Measurements from ENCODE around the gene CLASRP.

The CLASRP gene

DNA sequence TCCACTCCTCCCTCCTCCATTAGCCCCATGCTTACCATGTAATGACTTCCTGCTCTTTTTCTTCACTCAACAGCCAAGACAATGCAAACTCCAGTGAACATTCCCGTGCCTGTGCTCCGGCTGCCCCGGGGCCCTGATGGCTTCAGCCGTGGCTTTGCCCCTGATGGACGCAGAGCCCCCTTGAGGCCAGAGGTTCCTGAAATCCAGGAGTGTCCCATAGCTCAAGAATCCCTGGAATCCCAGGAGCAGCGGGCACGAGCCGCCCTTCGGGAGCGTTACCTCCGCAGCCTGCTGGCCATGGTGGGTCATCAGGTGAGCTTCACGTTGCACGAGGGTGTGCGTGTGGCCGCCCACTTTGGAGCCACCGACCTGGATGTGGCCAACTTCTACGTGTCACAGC, 51.2 kb downstream of the CLASRP start:
- no peak for DNase-seq (ENCODE audit: insufficient read length, low spot score)
- no peak for FAIRE-seq
- TF ChIP-seq, protein P1, sequence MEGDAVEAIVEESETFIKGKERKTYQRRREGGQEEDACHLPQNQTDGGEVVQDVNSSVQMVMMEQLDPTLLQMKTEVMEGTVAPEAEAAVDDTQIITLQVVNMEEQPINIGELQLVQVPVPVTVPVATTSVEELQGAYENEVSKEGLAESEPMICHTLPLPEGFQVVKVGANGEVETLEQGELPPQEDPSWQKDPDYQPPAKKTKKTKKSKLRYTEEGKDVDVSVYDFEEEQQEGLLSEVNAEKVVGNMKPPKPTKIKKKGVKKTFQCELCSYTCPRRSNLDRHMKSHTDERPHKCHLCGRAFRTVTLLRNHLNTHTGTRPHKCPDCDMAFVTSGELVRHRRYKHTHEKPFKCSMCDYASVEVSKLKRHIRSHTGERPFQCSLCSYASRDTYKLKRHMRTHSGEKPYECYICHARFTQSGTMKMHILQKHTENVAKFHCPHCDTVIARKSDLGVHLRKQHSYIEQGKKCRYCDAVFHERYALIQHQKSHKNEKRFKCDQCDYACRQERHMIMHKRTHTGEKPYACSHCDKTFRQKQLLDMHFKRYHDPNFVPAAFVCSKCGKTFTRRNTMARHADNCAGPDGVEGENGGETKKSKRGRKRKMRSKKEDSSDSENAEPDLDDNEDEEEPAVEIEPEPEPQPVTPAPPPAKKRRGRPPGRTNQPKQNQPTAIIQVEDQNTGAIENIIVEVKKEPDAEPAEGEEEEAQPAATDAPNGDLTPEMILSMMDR (IDR thresholded peaks at IDR 0.05; ENCODE audit: insufficient read depth, missing control alignments): no peak

- DNase-seq (ENCODE audit: insufficient read length, low spot score) (no peak), FAIRE-seq (no peak)
- TF ChIP-seq, protein P1 (IDR thresholded peaks at IDR 0.05; ENCODE audit: insufficient read depth, missing control alignments): no peak
Observed at GRCh38 chr19:45090606-45091005, 51.8 kb downstream of the CLASRP start.

DNA sequence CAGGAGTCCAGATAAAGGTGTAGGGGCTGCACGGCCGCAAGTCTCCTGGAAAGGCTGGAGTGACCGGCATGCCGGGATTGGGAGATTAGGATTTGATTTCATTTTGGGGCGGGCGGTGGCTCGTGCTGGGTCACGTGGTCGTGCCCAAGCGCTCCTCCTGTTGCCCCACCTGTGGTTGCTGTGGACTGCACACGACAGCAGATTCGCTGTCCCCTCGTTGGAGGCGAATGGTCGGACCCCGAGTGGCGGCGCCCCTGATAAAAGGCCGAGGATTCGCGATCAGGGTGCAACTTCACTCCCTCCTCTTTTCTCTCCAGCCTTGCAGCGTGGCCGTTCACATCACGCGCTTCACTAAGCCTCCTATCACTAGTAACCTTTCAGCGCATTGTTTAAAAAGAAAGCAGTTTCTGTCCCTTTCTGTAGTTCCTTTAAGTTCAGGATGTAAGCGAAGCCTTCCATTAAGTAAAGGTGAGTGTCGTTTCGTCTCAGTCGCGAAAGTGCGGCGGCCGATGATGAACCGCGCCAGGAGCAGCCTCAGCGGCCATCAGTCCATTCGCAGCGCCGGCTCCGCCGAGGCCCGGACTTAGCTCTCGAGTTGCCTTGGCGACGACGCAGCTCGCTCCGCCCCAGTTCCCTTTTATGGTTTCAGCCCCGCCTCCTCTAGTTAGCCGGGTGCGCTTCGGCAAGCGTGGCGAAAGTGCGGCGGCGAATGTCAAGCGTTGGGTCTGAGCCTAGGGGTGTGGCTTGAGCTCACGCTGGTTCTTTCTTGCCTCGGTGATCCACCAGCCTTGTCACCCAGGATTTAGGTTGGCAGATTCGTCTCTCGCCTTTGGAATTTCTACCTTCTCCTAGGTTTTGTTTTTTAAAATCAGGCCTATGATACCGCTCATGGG, 52.4 kb downstream of the CLASRP start:
- peak; percentile 46 for FAIRE-seq
- peak; percentile 88 for DNase-seq (ENCODE audit: insufficient read length, low spot score)
- TF ChIP-seq, protein P1 (IDR thresholded peaks at IDR 0.05; ENCODE audit: insufficient read depth, missing control alignments): no peak

DNA sequence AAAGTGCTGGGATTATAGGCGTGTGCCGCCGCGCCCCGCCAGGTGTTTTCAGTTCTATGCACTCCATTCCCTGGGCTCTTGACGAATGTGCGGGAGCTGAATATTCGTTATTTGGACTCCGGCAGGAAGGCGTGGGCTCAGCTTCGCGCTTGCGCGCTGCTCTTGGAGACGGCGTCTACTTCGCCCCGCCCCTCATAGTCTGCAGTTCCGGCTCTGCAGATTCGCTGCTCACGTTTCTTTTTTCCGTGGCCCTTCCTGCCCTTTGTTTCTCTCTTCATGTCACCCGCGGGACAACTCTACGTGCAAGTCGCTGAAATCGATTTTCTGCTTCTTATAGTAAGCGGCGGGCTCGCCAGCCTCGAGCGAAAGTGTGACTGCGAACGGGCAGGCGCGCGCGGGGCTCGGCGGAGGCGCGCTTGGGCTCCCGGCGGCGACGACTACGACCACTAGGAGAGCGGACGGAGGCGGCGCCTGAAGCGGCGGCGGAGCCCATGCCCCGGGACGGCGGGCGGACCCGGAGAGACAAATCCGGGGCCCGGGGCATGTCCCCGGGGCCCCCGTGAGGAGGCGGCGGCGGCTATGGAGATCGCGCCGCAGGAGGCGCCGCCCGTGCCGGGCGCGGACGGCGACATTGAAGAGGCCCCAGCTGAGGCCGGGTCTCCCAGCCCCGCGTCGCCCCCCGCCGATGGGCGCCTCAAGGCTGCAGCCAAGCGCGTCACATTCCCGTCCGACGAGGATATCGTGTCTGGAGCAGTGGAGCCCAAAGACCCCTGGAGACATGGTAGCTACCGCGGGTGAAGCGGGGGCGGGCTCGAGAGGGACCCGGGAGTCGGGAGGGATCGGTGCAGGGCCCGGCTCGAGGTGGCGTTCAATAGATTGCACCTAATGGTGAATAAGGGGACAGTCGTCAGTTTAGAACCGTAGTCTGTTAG, 54.2 kb downstream of the CLASRP start, which contains the start of gene PPP1R37:
Gene PPP1R37 (plus strand): TSS at position 433 of the 932 bp plus-strand sequence. CDS start 147 bp downstream, at position 580.
- no peak for FAIRE-seq
- peak; percentile 96 for DNase-seq (ENCODE audit: insufficient read length, low spot score)
- TF ChIP-seq, protein P1 (IDR thresholded peaks at IDR 0.05; ENCODE audit: insufficient read depth, missing control alignments): no peak

DNA sequence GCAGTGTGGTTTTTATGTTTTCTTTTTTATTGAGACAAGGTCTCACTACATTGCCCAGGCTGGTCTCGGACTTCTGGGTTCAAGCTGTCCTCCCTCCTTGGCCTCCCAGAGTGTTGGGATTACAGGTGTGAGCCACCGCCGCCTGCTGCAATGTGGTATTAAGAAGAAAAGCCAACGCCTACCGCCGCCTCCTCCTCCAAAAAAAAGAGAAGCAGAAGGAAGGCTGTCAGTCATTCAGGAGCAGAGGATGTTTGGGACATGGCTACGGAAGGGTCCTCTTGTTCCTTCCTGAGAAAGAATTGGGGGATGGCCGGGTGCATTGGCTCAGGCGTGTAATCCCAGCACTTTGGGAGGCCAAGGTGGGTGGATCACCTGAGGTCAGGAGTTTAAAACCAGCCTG, 55.3 kb downstream of the CLASRP start:
- TF ChIP-seq, protein P1 (IDR thresholded peaks at IDR 0.05; ENCODE audit: insufficient read depth, missing control alignments): no peak
- DNase-seq (ENCODE audit: insufficient read length, low spot score): no peak
- FAIRE-seq: no peak

- TF ChIP-seq, protein P1 (IDR thresholded peaks at IDR 0.05; ENCODE audit: insufficient read depth, missing control alignments): no peak
- DNase-seq (ENCODE audit: insufficient read length, low spot score) (no peak), FAIRE-seq (no peak)
Observed at GRCh38 chr19:45094707-45095106, 55.9 kb downstream of the CLASRP start.

Measured in D721Med (cell line).